SK-N-SH (cell line): ENCODE results near the gene DNAH11.

Experiments used
- CHD2 ChIP-seq: fragments of 150-350 bp; IDR thresholded peaks from 2 replicates; pipeline ENCODE4 v1.6.1; 2018; ENCODE audit warnings: low read length; ENCODE audit not compliant: partially characterized antibody
- CTCF ChIP-seq: fragments of 200-600 bp; sonication (generic); IDR thresholded peaks from 2 replicates; pipeline ENCODE4 v1.6.1; 2017; ENCODE audit warnings: antibody characterized with exemption, mild to moderate bottlenecking, moderate library complexity
- FOXJ3 ChIP-seq: sonication (generic); formaldehyde crosslinking; IDR thresholded peaks from 2 replicates; pipeline ENCODE4 v1.5.1; 2020; ENCODE audit warnings: mild to moderate bottlenecking, missing genetic modification reagents
- GABPA ChIP-seq: IDR thresholded peaks from 2 replicates; pipeline ENCODE4 v1.4.0; 2012; ENCODE audit warnings: low read depth, mild to moderate bottlenecking
- MXI1 ChIP-seq: IDR thresholded peaks from 2 replicates; pipeline ENCODE4 v1.6.1; 2012; ENCODE audit warnings: mild to moderate bottlenecking, low read depth, low read length, improper control_type of control experiment

DNA sequence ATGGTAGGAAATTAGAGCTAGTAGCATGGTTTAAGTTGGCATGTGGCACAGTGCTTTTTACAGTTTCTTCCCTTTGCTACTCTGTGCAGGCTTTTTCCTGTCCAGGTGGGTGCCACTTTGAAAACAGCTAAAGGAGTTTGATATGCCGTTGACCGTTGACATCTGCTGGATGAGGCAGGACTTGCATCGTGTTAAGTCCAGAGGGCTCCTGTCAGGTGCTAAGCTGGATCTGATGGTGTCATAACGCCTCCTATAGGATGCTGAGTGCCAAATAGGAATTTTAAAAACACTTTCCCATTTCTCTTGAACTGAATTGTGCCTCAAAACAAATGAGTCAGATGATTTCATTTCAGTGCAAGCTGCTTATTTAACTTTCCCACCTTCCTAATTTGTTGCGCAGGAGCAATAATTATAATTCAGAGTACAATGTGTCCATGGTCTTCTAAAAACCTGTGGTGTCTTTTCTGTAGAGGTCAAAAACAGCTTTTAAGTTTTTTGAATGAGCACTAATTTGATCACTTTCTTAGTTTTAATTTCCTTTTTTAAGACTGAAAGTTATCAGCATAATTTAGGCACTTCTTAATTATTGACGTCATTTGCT lies 224.6 kb downstream of the DNAH11 start:
- TF ChIP-seq MXI1: no peak
- peak; percentile 71 for TF ChIP-seq CTCF
- no peak for TF ChIP-seq GABPA
- TF ChIP-seq CHD2: no peak
- TF ChIP-seq FOXJ3 (CRISPR knock-in tag): no peak
